Calu3 (cell line): ENCODE results near the gene MEX3D. TPM values are rescaled to one million over a fixed set of nuclear protein-coding genes. Genes with fewer than 3 reads are reported as not detected.

Experiments
- BruUV-seq: library from RNA; stranded (reverse); fragments of 400-500 nt; replicated peaks from 2 replicates; lab custom pipeline; 2021; lab: Mats Ljungman, UMichigan
- CTCF ChIA-PET: fragments of 300-600 bp; sonication (Branson Sonifier 250); formaldehyde crosslinking; loops from one replicate; lab custom pipeline; 2022; ENCODE audit warnings: antibody characterized with exemption; lab: Charles Lee
- DNase-seq: peaks from one replicate; pipeline ENCODE4 v3.0.0; 2022
- H3K27ac Mint-ChIP-seq: one replicate; pipeline ENCODE4 v1.8.0; 2022; ENCODE audit warnings: mixed read lengths; ENCODE audit not compliant: unreplicated experiment
- H3K27me3 Mint-ChIP-seq: one replicate; pipeline ENCODE4 v1.8.0; 2022; ENCODE audit warnings: mixed read lengths; ENCODE audit not compliant: unreplicated experiment
- H3K36me3 Mint-ChIP-seq: one replicate; pipeline ENCODE4 v1.8.0; 2022; ENCODE audit warnings: mild to moderate bottlenecking, moderate library complexity, mixed read lengths; ENCODE audit not compliant: insufficient read depth, unreplicated experiment
- H3K4me1 Mint-ChIP-seq: one replicate; pipeline ENCODE4 v1.8.0; 2022; ENCODE audit warnings: mild to moderate bottlenecking, low read depth, mixed read lengths; ENCODE audit not compliant: unreplicated experiment
- H3K4me3 Mint-ChIP-seq: one replicate; pipeline ENCODE4 v1.8.0; 2022; ENCODE audit warnings: mild to moderate bottlenecking, low read depth, moderate library complexity, mixed read lengths; ENCODE audit not compliant: unreplicated experiment
- H3K9me3 Mint-ChIP-seq: one replicate; pipeline ENCODE4 v1.8.0; 2022; ENCODE audit warnings: low read depth, mixed read lengths; ENCODE audit not compliant: unreplicated experiment
- intact Hi-C: fragments of 100-400 bp; cut with micrococcal nuclease; formaldehyde crosslinking; loops from one replicate; pipeline ENCODE4 v1.10.0; 2022; ENCODE audit not compliant: unreplicated experiment
- total RNA-seq: library from RNA; stranded (reverse); gene quantifications from 2 replicates; pipeline ENCODE4 v1.2.3, GENCODE V29; 2022
- TF ChIP-seq, protein P1 (sequence below): fragments of 200-600 bp; IDR thresholded peaks from one replicate; pipeline ENCODE4 v1.8.0; 2022; ENCODE audit warnings: antibody characterized with exemption; ENCODE audit not compliant: unreplicated experiment

Gene MEX3D
- total RNA-seq, 1 experiment from 2014 or later: 41.4 TPM

DNA sequence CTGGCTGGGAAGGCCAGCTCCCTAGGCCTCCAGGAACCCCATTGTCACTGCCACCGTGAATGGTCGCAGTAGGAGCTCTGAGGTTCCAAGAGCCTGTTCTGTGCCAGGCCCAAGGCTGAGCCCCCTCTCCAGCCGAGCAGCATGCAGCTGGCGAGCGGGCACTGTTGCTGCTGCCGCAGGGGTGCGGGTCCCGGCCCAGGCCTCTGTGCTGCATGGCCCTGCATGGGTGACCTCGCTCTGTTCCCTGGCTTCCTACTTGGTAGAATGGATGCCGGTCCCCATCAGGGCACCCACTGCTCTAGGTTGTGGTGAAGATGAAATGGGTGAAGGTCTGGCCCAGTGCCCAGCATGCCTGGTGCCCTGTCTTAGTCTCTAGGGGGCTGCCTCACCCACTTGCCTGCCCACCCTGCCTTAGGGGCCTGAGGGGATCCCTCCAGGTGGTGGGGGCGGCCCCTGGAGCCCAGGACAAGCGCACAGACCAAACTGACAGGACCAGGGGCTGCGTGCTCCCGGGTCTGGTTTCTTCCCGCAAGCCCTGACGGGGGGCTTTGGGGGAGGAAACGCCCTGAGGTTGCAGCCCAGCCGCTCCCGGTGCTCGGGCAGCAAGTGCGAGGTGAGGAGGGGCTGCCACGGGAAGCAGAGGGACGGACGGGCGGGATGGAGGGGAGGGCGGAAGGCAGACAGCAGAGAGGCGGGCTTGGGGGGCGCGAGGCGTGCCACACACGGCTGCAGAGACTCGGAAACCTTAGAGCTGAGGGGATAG lies 45.9 kb upstream of the MEX3D start:
- no peaks in the 10 kb centered on the region for H3K27me3 Mint-ChIP-seq
- H3K27ac Mint-ChIP-seq: no peak overlapping the region
- intact Hi-C loops: no loop called here
- CTCF ChIA-PET: no interaction called here
- no peak overlapping the region for H3K4me3 Mint-ChIP-seq
- H3K4me1 Mint-ChIP-seq: peaks cover 6% of the 10 kb centered on the region
- no peak for DNase-seq
- no peaks in the 10 kb centered on the region for H3K9me3 Mint-ChIP-seq
- peaks cover 40% of the 10 kb centered on the region for H3K36me3 Mint-ChIP-seq
- TF ChIP-seq, protein P1, sequence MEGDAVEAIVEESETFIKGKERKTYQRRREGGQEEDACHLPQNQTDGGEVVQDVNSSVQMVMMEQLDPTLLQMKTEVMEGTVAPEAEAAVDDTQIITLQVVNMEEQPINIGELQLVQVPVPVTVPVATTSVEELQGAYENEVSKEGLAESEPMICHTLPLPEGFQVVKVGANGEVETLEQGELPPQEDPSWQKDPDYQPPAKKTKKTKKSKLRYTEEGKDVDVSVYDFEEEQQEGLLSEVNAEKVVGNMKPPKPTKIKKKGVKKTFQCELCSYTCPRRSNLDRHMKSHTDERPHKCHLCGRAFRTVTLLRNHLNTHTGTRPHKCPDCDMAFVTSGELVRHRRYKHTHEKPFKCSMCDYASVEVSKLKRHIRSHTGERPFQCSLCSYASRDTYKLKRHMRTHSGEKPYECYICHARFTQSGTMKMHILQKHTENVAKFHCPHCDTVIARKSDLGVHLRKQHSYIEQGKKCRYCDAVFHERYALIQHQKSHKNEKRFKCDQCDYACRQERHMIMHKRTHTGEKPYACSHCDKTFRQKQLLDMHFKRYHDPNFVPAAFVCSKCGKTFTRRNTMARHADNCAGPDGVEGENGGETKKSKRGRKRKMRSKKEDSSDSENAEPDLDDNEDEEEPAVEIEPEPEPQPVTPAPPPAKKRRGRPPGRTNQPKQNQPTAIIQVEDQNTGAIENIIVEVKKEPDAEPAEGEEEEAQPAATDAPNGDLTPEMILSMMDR: no peak
- no TSS peak for BruUV-seq

DNA sequence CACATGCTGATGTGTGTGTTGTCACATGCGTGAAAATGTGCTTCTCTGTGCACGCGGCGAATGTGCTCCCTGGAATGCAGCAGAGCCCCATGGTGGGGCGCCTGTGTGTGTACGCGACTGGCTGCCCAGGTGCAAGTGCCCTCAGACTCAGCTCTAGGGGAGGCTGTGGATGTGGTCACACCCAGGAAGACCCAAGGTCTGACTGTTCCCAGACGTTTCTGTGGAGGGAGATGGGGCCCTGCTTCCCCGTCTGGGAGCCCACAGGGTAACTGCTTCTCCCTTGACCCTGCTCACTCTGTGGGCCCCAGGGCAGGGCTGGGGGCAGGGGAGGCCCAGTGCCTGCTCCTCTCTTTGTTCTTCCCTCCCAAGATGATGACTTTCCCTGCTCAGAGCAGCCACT lies 45.0 kb upstream of the MEX3D start:
- H3K9me3 Mint-ChIP-seq: no peaks in the 10 kb centered on the region
- CTCF ChIA-PET: no interaction called here
- TF ChIP-seq, protein P1: no peak
- no TSS peak for BruUV-seq
- no peak overlapping the region for H3K4me3 Mint-ChIP-seq
- H3K36me3 Mint-ChIP-seq: peaks cover 37% of the 10 kb centered on the region
- intact Hi-C loops: no loop called here
- no peak overlapping the region for H3K27ac Mint-ChIP-seq
- no peak for DNase-seq
- no peaks in the 10 kb centered on the region for H3K27me3 Mint-ChIP-seq
- H3K4me1 Mint-ChIP-seq: peaks cover 2% of the 10 kb centered on the region

DNA sequence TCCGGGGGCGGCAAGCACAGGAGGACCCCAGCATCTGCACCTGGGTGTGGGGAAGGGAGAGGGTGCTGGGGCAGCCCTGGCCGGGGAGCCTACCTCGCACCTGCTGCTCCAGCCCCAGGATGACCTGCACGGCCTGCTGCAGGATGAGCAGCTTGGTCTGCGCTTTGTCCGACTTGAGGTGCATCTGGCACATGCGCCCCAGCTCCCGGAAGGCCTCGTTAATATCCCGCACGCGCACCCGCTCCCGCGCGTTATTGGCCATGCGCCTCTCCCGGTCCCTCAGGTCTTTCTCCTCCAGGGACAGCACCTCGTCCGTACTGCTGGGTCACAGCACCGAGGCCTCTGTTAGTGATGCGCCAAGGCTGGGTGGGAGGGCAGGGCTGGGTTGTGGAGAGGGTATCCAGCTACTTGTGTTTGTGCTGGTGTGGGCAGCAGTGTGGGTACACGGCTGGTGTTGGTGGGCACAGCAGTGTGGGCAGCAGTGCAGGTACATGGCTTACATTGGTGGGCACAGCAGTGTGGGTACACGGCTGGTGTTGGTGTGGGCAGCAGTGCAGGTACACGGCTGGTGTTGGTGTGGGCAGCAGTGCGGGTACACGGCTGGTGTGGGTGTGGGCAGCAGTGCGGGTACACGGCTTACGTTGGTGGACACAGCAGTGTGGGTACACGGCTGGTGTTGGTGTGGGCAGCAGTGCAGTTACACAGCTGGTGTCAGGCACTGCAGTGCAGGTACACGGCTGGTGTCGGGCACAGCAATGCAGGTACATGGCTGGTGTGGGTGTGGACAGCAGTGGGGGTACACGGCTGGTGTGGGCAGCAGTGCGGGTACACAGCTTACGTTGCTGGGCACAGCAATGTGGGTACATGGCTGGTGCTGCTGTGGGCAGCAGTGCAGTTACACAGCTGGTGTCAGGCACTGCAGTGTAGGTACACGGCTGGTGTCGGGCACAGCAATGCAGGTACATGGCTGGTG lies 44.3 kb upstream of the MEX3D start:
- TF ChIP-seq, protein P1: no peak
- intact Hi-C loops: no loop called here
- Mint-ChIP-seq H3K27me3 (no peaks in the 10 kb centered on the region), H3K4me3 (no peak overlapping the region), H3K27ac (no peak overlapping the region), H3K4me1 (no peaks in the 10 kb centered on the region), H3K36me3 (peaks cover 34% of the 10 kb centered on the region), H3K9me3 (no peaks in the 10 kb centered on the region)
- CTCF ChIA-PET: no interaction called here
- DNase-seq: no peak
- BruUV-seq: no TSS peak

DNA sequence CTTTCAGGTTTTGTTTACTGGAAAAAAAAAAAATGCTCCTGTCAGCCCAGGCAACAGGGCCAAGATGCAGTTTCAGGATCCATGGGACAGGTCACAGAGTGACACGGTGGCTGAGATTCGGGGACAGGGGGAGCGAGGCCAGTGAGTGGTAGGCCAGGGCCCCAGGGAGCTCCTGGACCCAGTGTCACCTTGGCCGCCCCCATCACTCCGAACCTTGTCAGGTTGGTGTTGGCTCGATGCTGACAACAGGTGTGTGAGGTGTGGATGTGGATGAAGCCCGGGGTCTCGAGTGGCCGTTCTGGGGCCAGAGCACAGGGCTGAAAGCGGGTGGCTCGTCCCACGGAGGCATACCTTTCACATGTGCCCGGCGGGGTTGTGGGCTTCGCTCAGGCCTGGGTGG lies 43.2 kb upstream of the MEX3D start:
- H3K36me3 Mint-ChIP-seq: peaks cover 40% of the 10 kb centered on the region
- no peak for DNase-seq
- H3K4me3 Mint-ChIP-seq: no peak overlapping the region
- no peak overlapping the region for H3K27ac Mint-ChIP-seq
- TF ChIP-seq, protein P1: no peak
- CTCF ChIA-PET: interaction anchor here (0.7 kb wide), 1 partner anchor 343 kb away, joined by 4 read pairs; no protein-coding TSS in a partner anchor
- no peaks in the 10 kb centered on the region for H3K4me1 Mint-ChIP-seq
- TSS peak; percentile 40 for BruUV-seq
- no peaks in the 10 kb centered on the region for H3K27me3 Mint-ChIP-seq
- intact Hi-C loops: no loop called here
- no peaks in the 10 kb centered on the region for H3K9me3 Mint-ChIP-seq
